ENCODE data around the gene HES1.

DNA sequence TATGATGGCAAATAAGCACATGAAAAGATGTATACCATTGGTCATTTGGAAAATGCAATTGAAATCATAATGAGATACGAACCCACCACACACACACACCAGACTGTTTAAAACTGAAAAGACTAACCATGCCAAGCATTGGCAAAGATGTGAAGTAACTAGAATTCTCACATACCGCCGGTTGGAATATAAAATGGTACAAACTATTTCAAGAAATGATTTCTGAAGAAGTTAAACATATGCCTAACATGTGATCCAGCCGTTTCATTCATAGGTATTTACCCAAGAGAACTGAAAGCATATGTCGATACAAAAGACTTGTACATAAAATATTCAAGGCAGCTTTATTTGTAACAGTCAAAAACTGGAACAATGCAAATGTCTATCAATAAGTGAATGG lies 28.9 kb downstream of the HES1 start:
- TF ChIP-seq FOS (IDR thresholded peaks at IDR 0.05; ENCODE audit: extremely low read depth, insufficient read length) (no peak), HDGF (IDR thresholded peaks at IDR 0.05) (no peak), RFX5 (IDR thresholded peaks at IDR 0.05; ENCODE audit: low read depth, low read length) (no peak), ZBTB43 (CRISPR knock-in tag; IDR thresholded peaks at IDR 0.05) (no peak), ZNF263 (CRISPR knock-in tag; IDR thresholded peaks at IDR 0.05; ENCODE audit: borderline replicate concordance) (no peak), CBX8 (IDR thresholded peaks at IDR 0.05; ENCODE audit: borderline replicate concordance, extremely low read depth, low read depth, low read length, poor library complexity, severe bottlenecking) (no peak), CXXC5 (CRISPR knock-in tag; IDR thresholded peaks at IDR 0.05) (no peak), FOXM1 (IDR thresholded peaks at IDR 0.05; ENCODE audit: low read depth) (no peak), FOXM1 (CRISPR knock-in tag; IDR thresholded peaks at IDR 0.05; ENCODE audit: low read depth) (no peak), CTCF (IDR thresholded peaks at IDR 0.05 in 2 of 3, conservative IDR thresholded peaks at IDR 0.05 in 1 of 3; ENCODE audit: insufficient read depth in 2 of 3, low read depth in 1 of 3, low read length in 3 of 3) (no peak), HMGXB4 (CRISPR knock-in tag; IDR thresholded peaks at IDR 0.05) (no peak), USF2 (CRISPR knock-in tag; IDR thresholded peaks at IDR 0.05) (no peak)
